GM12878 (cell line): ENCODE results near the gene CWC27.

Source experiments
- CTCF ChIP-seq, 3 experiments: IDR thresholded peaks in 2 of 3; conservative IDR thresholded peaks in 1 of 3; 2 replicates each; pipeline ENCODE4 v1.5.1; 2011; ENCODE audit warnings: low read depth in 3 of 3, low read length in 3 of 3, mild to moderate bottlenecking in 3 of 3, control low read depth in 2 of 3, moderate library complexity in 2 of 3, inconsistent platforms in 1 of 3, mixed read lengths in 1 of 3; ENCODE audit not compliant: control insufficient read depth in 2 of 3, insufficient read depth in 1 of 3; ENCODE audit errors: extremely low read depth in 1 of 3
- EP300 ChIP-seq, 2 experiments: fragments of 150-350 bp in 1 of 2; IDR thresholded peaks; 2 replicates each; pipeline ENCODE4 v1.6.1; 2011 to 2012; ENCODE audit warnings: low read depth in 2 of 2, low read length in 2 of 2, borderline replicate concordance in 1 of 2, improper control_type of control experiment in 1 of 2, inconsistent platforms in 1 of 2; ENCODE audit not compliant: control insufficient read depth in 1 of 2
- EZH2 ChIP-seq: IDR thresholded peaks from 2 replicates; pipeline ENCODE4 v1.6.1; 2012; ENCODE audit warnings: low read depth, mild to moderate bottlenecking, control low read depth, inconsistent platforms, low read length, borderline replicate concordance; ENCODE audit not compliant: control insufficient read depth
- HDAC2 ChIP-seq: fragments of 200-600 bp; sonication (generic); IDR thresholded peaks from 2 replicates; pipeline ENCODE4 v1.6.1; 2017
- MYC ChIP-seq: IDR thresholded peaks from 2 replicates; pipeline ENCODE4 v1.6.1; 2011; ENCODE audit warnings: mild to moderate bottlenecking, low read length, moderate library complexity, inconsistent platforms; ENCODE audit not compliant: insufficient read depth, insufficient replicate concordance, insufficient read length, severe bottlenecking
- NR2C1 ChIP-seq: fragments of 450-650 bp; IDR thresholded peaks from 2 replicates; pipeline ENCODE4 v1.6.1; 2017; ENCODE audit warnings: antibody characterized with exemption, mild to moderate bottlenecking, moderate library complexity
- SP1 ChIP-seq: IDR thresholded peaks from one replicate; pipeline ENCODE4 v1.6.1; 2011; ENCODE audit warnings: low read depth, low read length
- ZZZ3 ChIP-seq: IDR thresholded peaks from 2 replicates; pipeline ENCODE4 v1.6.1; 2011; ENCODE audit warnings: low read depth; ENCODE audit not compliant: control insufficient read depth, insufficient read length

GRCh38 chr5:64918083-64918482, 149.4 kb downstream of the CWC27 start:
- TF ChIP-seq EP300 (IDR thresholded peaks at IDR 0.05; ENCODE audit: borderline replicate concordance in 1 of 2, control insufficient read depth in 1 of 2, low read depth in 2 of 2, low read length in 2 of 2), result no peak
- no peak for TF ChIP-seq MYC
- TF ChIP-seq SP1, result no peak
- no peak for TF ChIP-seq EZH2
- TF ChIP-seq NR2C1, result no peak
- no peak for TF ChIP-seq ZZZ3
- no peak for TF ChIP-seq HDAC2
- no peak for TF ChIP-seq CTCF (IDR thresholded peaks at IDR 0.05 in 2 of 3, conservative IDR thresholded peaks at IDR 0.05 in 1 of 3; ENCODE audit: control insufficient read depth in 2 of 3, extremely low read depth in 1 of 3, insufficient read depth in 1 of 3, low read depth in 3 of 3, low read length in 3 of 3)
